Inferior parietal cortex (tissue), 1 donor: ENCODE data around the gene XPO4.

Experiments
- DNase-seq: peaks from one replicate; pipeline ENCODE4 v3.0.0-alpha.2; 2016; ENCODE audit errors: extremely low spot score

Gene XPO4

GRCh38 chr13:20728579-20729311 lies 173.8 kb downstream of the XPO4 start:
- DNase-seq: no peak

- DNase-seq: no peak
These were observed 174.7 kb downstream of the XPO4 start for GRCh38 chr13:20727856-20728255.
